Liver (tissue), 3 donors: ENCODE measurements around the gene EXT2.
A peak's percentile ranks its signal among the peaks of the same experiment; 100 is the strongest.

Experiments used
- CTCF ChIP-seq: fragments of 150-350 bp; IDR thresholded peaks from 2 replicates; pipeline ENCODE4 v1.5.1; 2017; ENCODE audit warnings: improper control_type of control experiment, low read depth, low read length; ENCODE audit not compliant: missing input control
- FOXA1 ChIP-seq: IDR thresholded peaks from 2 replicates; pipeline ENCODE4 v1.6.1; 2016; ENCODE audit warnings: antibody characterized with exemption
- JUND ChIP-seq, 2 donors: IDR thresholded peaks; 2 replicates each; pipeline ENCODE4 v1.6.1; 2016; ENCODE audit warnings: antibody characterized with exemption in 2 of 2
- MAX ChIP-seq: IDR thresholded peaks from 2 replicates; pipeline ENCODE4 v1.6.1; 2016; ENCODE audit warnings: antibody characterized with exemption
- NR2F2 ChIP-seq: IDR thresholded peaks from 2 replicates; pipeline ENCODE4 v1.6.1; 2016; ENCODE audit warnings: antibody characterized with exemption
- RAD21 ChIP-seq, 2 donors: IDR thresholded peaks; 2 replicates each; pipeline ENCODE4 v1.6.1; 2016; ENCODE audit warnings: antibody characterized with exemption in 2 of 2, mild to moderate bottlenecking in 2 of 2
- REST ChIP-seq: IDR thresholded peaks from 2 replicates; pipeline ENCODE4 v1.6.1; 2016; ENCODE audit warnings: antibody characterized with exemption, mild to moderate bottlenecking
- SP1 ChIP-seq: IDR thresholded peaks from 2 replicates; pipeline ENCODE4 v1.6.1; 2018; ENCODE audit warnings: antibody characterized with exemption, mild to moderate bottlenecking
- TAF1 ChIP-seq: conservative IDR thresholded peaks from 2 replicates; pipeline ENCODE4 v1.6.1; 2016; ENCODE audit warnings: antibody characterized with exemption, mild to moderate bottlenecking
- YY1 ChIP-seq: IDR thresholded peaks from 2 replicates; pipeline ENCODE4 v1.6.1; 2016; ENCODE audit warnings: antibody characterized with exemption, mild to moderate bottlenecking
- TF ChIP-seq, protein P1 (sequence below): IDR thresholded peaks from 2 replicates; pipeline ENCODE4 v1.6.1; 2016; ENCODE audit warnings: antibody characterized with exemption
- TF ChIP-seq, protein P2 (sequence below): IDR thresholded peaks from 2 replicates; pipeline ENCODE4 v1.6.1; 2016; ENCODE audit warnings: antibody characterized with exemption
- donor health status: healthy.
- donor health status: healthy.

GRCh38 chr11:44112091-44112821 lies 16.8 kb downstream of the EXT2 start:
- no peak for TF ChIP-seq CTCF
- no peak for TF ChIP-seq TAF1
- TF ChIP-seq MAX: no peak
- no peak for TF ChIP-seq SP1
- peak; percentile 84 for TF ChIP-seq REST
- TF ChIP-seq, protein P1, sequence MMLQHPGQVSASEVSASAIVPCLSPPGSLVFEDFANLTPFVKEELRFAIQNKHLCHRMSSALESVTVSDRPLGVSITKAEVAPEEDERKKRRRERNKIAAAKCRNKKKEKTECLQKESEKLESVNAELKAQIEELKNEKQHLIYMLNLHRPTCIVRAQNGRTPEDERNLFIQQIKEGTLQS: no peak
- no peak for TF ChIP-seq NR2F2
- TF ChIP-seq, protein P2, sequence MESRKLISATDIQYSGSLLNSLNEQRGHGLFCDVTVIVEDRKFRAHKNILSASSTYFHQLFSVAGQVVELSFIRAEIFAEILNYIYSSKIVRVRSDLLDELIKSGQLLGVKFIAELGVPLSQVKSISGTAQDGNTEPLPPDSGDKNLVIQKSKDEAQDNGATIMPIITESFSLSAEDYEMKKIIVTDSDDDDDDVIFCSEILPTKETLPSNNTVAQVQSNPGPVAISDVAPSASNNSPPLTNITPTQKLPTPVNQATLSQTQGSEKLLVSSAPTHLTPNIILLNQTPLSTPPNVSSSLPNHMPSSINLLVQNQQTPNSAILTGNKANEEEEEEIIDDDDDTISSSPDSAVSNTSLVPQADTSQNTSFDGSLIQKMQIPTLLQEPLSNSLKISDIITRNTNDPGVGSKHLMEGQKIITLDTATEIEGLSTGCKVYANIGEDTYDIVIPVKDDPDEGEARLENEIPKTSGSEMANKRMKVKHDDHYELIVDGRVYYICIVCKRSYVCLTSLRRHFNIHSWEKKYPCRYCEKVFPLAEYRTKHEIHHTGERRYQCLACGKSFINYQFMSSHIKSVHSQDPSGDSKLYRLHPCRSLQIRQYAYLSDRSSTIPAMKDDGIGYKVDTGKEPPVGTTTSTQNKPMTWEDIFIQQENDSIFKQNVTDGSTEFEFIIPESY: no peak
- no peak for TF ChIP-seq JUND (IDR thresholded peaks at IDR 0.05)
- TF ChIP-seq YY1: no peak
- no peak for TF ChIP-seq RAD21 (IDR thresholded peaks at IDR 0.05)
- TF ChIP-seq FOXA1: no peak
